ENCODE results near the gene CHTF18. TPM values are rescaled to one million over a fixed set of nuclear protein-coding genes. Genes with fewer than 3 reads are reported as not detected.
"Not testable (repeated sequence)": the region's sequence is repeated elsewhere in the genome, so short reads cannot be mapped to it uniquely, and the experiment has no call there.

CHTF18 gene
- total RNA-seq, 4 donors from 2014 or later: 2.8 to 10.7 (median 4.6) TPM

- DNase-seq (ENCODE audit: low spot score): no peak
- no peak for TF ChIP-seq CTCF (IDR thresholded peaks at IDR 0.05)
- ATAC-seq (ENCODE audit: low FRiP score): no peak
These were observed 30.2 kb downstream of the CHTF18 start for GRCh38 chr16:818592-818991.

GRCh38 chr16:819336-820043 lies 31.1 kb downstream of the CHTF18 start:
- DNase-seq (ENCODE audit: low spot score) (no peak), ATAC-seq (ENCODE audit: low FRiP score) (no peak)
- TF ChIP-seq CTCF (IDR thresholded peaks at IDR 0.05): no peak

GRCh38 chr16:820044-820408 lies 31.6 kb downstream of the CHTF18 start:
- ATAC-seq (ENCODE audit: low FRiP score); DNase-seq (ENCODE audit: low spot score): not testable (repeated sequence)

GRCh38 chr16:820748-821147 lies 32.3 kb downstream of the CHTF18 start:
- no peak for TF ChIP-seq CTCF (IDR thresholded peaks at IDR 0.05)
- ATAC-seq (ENCODE audit: low FRiP score) (no peak), DNase-seq (ENCODE audit: low spot score) (no peak)

- ATAC-seq (ENCODE audit: low FRiP score): no peak
- TF ChIP-seq CTCF (IDR thresholded peaks at IDR 0.05): no peak
These were observed 33.3 kb downstream of the CHTF18 start for GRCh38 chr16:821751-822150.

GRCh38 chr16:822174-822908 lies 33.9 kb downstream of the CHTF18 start:
- DNase-seq (ENCODE audit: low spot score): no peak
- no peak for TF ChIP-seq CTCF (IDR thresholded peaks at IDR 0.05)
- ATAC-seq (ENCODE audit: low FRiP score): no peak

More at GRCh38 chr16:821751-822150, 33.3 kb downstream of the CHTF18 start:
- DNase-seq (ENCODE audit: low spot score): no peak

- no peak for TF ChIP-seq CTCF (IDR thresholded peaks at IDR 0.05)
- ATAC-seq (ENCODE audit: low FRiP score) (no peak), DNase-seq (ENCODE audit: low spot score) (no peak)
These were observed 34.5 kb downstream of the CHTF18 start for GRCh38 chr16:822909-823297.
